ES-I3 (cell line): Measurements from ENCODE around the gene BASP1.
"Not testable (repeated sequence)": the region's sequence is repeated elsewhere in the genome, so short reads cannot be mapped to it uniquely, and the experiment has no call there.

ENCODE experiments used
- H3K36me3 ChIP-seq: 2 replicates; pipeline ENCODE4 v1.6.1; 2013; ENCODE audit warnings: mild to moderate bottlenecking, low read length, control low read depth, moderate library complexity; ENCODE audit not compliant: insufficient read depth
- H3K4me1 ChIP-seq: 2 replicates; pipeline ENCODE4 v1.6.1; 2013; ENCODE audit warnings: mild to moderate bottlenecking, control low read depth, low read length; ENCODE audit not compliant: insufficient read depth
- H3K9ac ChIP-seq: 2 replicates; pipeline ENCODE4 v1.6.1; 2013; ENCODE audit warnings: low read depth, mild to moderate bottlenecking, low read length, moderate library complexity
- H3K9me3 ChIP-seq: 2 replicates; pipeline ENCODE4 v1.6.1; 2013; ENCODE audit warnings: mild to moderate bottlenecking, low read length, moderate library complexity; ENCODE audit not compliant: control insufficient read depth, insufficient read depth

BASP1 gene

GRCh38 chr5:17239953-17240352 lies 22.5 kb downstream of the BASP1 start:
- Histone ChIP-seq H3K9ac (no peak overlapping the region), H3K9me3 (no peaks in the 10 kb centered on the region), H3K4me1 (peaks cover 10% of the 10 kb centered on the region), H3K36me3 (no peaks in the 10 kb centered on the region)

GRCh38 chr5:17240487-17240886 lies 23.1 kb downstream of the BASP1 start:
- Histone ChIP-seq H3K4me1 (peaks cover 10% of the 10 kb centered on the region), H3K9me3 (no peaks in the 10 kb centered on the region), H3K9ac (no peak overlapping the region), H3K36me3 (no peaks in the 10 kb centered on the region)

GRCh38 chr5:17241635-17242034 lies 24.2 kb downstream of the BASP1 start:
- no peak overlapping the region for H3K9ac ChIP-seq
- no peaks in the 10 kb centered on the region for H3K36me3 ChIP-seq
- peaks cover 10% of the 10 kb centered on the region for H3K4me1 ChIP-seq
- no peaks in the 10 kb centered on the region for H3K9me3 ChIP-seq

GRCh38 chr5:17243287-17244063 lies 26.0 kb downstream of the BASP1 start:
- H3K4me1 ChIP-seq, result peaks cover 15% of the 10 kb centered on the region

GRCh38 chr5:17249029-17249634 lies 31.7 kb downstream of the BASP1 start:
- H3K4me1 ChIP-seq, result peaks cover 11% of the 10 kb centered on the region

More at GRCh38 chr5:17243287-17244063, 26.0 kb downstream of the BASP1 start:
- Histone ChIP-seq H3K9me3 (no peaks in the 10 kb centered on the region), H3K36me3 (no peaks in the 10 kb centered on the region), H3K9ac (no peak overlapping the region; the same call in 1 of the 2 replicates)

GRCh38 chr5:17249841-17250240 lies 32.4 kb downstream of the BASP1 start:
- H3K9ac ChIP-seq, H3K36me3 ChIP-seq, H3K9me3 ChIP-seq: not testable (repeated sequence)
- H3K4me1 ChIP-seq, result peaks cover 11% of the 10 kb centered on the region

More at GRCh38 chr5:17249029-17249634, 31.7 kb downstream of the BASP1 start:
- Histone ChIP-seq H3K9me3 (no peaks in the 10 kb centered on the region), H3K9ac (no peak overlapping the region), H3K36me3 (no peaks in the 10 kb centered on the region; the same call in 1 of the 2 replicates)

- Histone ChIP-seq H3K9me3 (0 out of 2 replicates have a peak, but pooled peaks cover under 1% of the 10 kb centered on the region), H3K9ac (no peak overlapping the region), H3K4me1 (peaks cover 11% of the 10 kb centered on the region), H3K36me3 (peaks cover under 1% of the 10 kb centered on the region; the same call in 1 of the 2 replicates)
Measured at GRCh38 chr5:17252543-17252942, 35.1 kb downstream of the BASP1 start.

- peaks cover 6% of the 10 kb centered on the region; the same call in 1 of the 2 replicates for H3K36me3 ChIP-seq
- H3K4me1 ChIP-seq, result no peaks in the 10 kb centered on the region
- peaks cover 4% of the 10 kb centered on the region; the same call in 1 of the 2 replicates for H3K9me3 ChIP-seq
- no peak overlapping the region for H3K9ac ChIP-seq
Measured at GRCh38 chr5:17255471-17256021, 38.1 kb downstream of the BASP1 start.

- H3K9ac ChIP-seq, result no peak overlapping the region
- peaks cover 6% of the 10 kb centered on the region; the same call in 1 of the 2 replicates for H3K36me3 ChIP-seq
- peaks cover 4% of the 10 kb centered on the region; the same call in 1 of the 2 replicates for H3K9me3 ChIP-seq
- H3K4me1 ChIP-seq, result peaks cover 3% of the 10 kb centered on the region; the same call in 1 of the 2 replicates
Measured at GRCh38 chr5:17256171-17256570, 38.7 kb downstream of the BASP1 start.

GRCh38 chr5:17256839-17257238 lies 39.4 kb downstream of the BASP1 start:
- peaks cover 4% of the 10 kb centered on the region; the same call in 1 of the 2 replicates for H3K9me3 ChIP-seq
- H3K36me3 ChIP-seq, result peaks cover 6% of the 10 kb centered on the region; the same call in 1 of the 2 replicates
- H3K9ac ChIP-seq, result no peak overlapping the region
- peaks cover 6% of the 10 kb centered on the region; the same call in 1 of the 2 replicates for H3K4me1 ChIP-seq

GRCh38 chr5:17257705-17258273 lies 40.4 kb downstream of the BASP1 start:
- H3K36me3 ChIP-seq, result peaks cover 6% of the 10 kb centered on the region; the same call in 1 of the 2 replicates
- H3K4me1 ChIP-seq, result peaks cover 6% of the 10 kb centered on the region; the same call in 1 of the 2 replicates
- H3K9me3 ChIP-seq, result peaks cover 4% of the 10 kb centered on the region; the same call in 1 of the 2 replicates
- no peak overlapping the region for H3K9ac ChIP-seq

GRCh38 chr5:17258431-17258830 lies 41.0 kb downstream of the BASP1 start:
- no peak overlapping the region for H3K9ac ChIP-seq
- peaks cover 4% of the 10 kb centered on the region; the same call in 1 of the 2 replicates for H3K9me3 ChIP-seq
- H3K4me1 ChIP-seq, result peaks cover 6% of the 10 kb centered on the region; the same call in 1 of the 2 replicates
- peaks cover 7% of the 10 kb centered on the region for H3K36me3 ChIP-seq

GRCh38 chr5:17259012-17259411 lies 41.6 kb downstream of the BASP1 start:
- H3K9ac ChIP-seq, H3K9me3 ChIP-seq, H3K36me3 ChIP-seq, H3K4me1 ChIP-seq: not testable (repeated sequence)

GRCh38 chr5:17259630-17260257 lies 42.3 kb downstream of the BASP1 start:
- H3K36me3 ChIP-seq, result peaks cover 9% of the 10 kb centered on the region
- peaks cover 4% of the 10 kb centered on the region; the same call in 1 of the 2 replicates for H3K9me3 ChIP-seq
- H3K4me1 ChIP-seq, result peaks cover 6% of the 10 kb centered on the region; the same call in 1 of the 2 replicates
- H3K9ac ChIP-seq, result no peak overlapping the region
